Suprapubic skin (tissue), 4 donors: ENCODE data around the gene RHBDL2. TPM values are rescaled to one million over a fixed set of nuclear protein-coding genes. Genes with fewer than 3 reads are reported as not detected.
"Not testable (repeated sequence)": the region's sequence is repeated elsewhere in the genome, so short reads cannot be mapped to it uniquely, and the experiment has no call there.

Source experiments
- DNase-seq, 2 donors: peaks; one replicate each; pipeline ENCODE4 v3.0.0-alpha.2; 2019; ENCODE audit warnings: low spot score in 2 of 2
- H3K27ac ChIP-seq: fragments of 200-600 bp; sonication (generic); one replicate; pipeline ENCODE4 v1.5.1; 2019
- H3K27me3 ChIP-seq: fragments of 200-600 bp; sonication (generic); one replicate; pipeline ENCODE4 v1.5.1; 2019
- H3K36me3 ChIP-seq: fragments of 200-600 bp; sonication (generic); one replicate; pipeline ENCODE4 v1.5.1; 2019
- H3K4me1 ChIP-seq: fragments of 200-600 bp; sonication (generic); one replicate; pipeline ENCODE4 v1.5.1; 2019
- H3K4me3 ChIP-seq: fragments of 200-600 bp; sonication (generic); one replicate; pipeline ENCODE4 v1.5.1; 2019; ENCODE audit warnings: mild to moderate bottlenecking
- H3K9me3 ChIP-seq: fragments of 200-600 bp; sonication (generic); one replicate; pipeline ENCODE4 v1.5.1; 2019
- CTCF ChIP-seq, 2 donors: fragments of 200-600 bp in 1 of 2; fragments of 450-650 bp in 1 of 2; sonication (generic) in 1 of 2; IDR thresholded peaks; one replicate each; pipeline ENCODE4 v1.5.1; 2016 to 2019; ENCODE audit warnings: antibody characterized with exemption in 2 of 2, mild to moderate bottlenecking in 1 of 2, moderate library complexity in 1 of 2
- EP300 ChIP-seq: sonication (generic); formaldehyde crosslinking; IDR thresholded peaks from one replicate; pipeline ENCODE4 v1.6.1; 2017; ENCODE audit warnings: antibody characterized with exemption
- POLR2A ChIP-seq, 2 donors: fragments of 450-650 bp; IDR thresholded peaks; one replicate each; pipeline ENCODE4 v1.6.1; 2017; ENCODE audit warnings: antibody characterized with exemption in 2 of 2, mild to moderate bottlenecking in 2 of 2, moderate library complexity in 2 of 2
- POLR2AphosphoS5 ChIP-seq, 3 donors: sonication (generic); formaldehyde crosslinking; IDR thresholded peaks; one replicate each; pipeline ENCODE4 v1.6.1; 2017; ENCODE audit warnings: antibody characterized with exemption in 3 of 3
- WGBS: methylation state at CpG from one replicate; pipeline ENCODE4 v1.1.5; 2018; 5-methylcytosine and 5-hydroxymethylcytosine counted together
- total RNA-seq, 4 donors: library from RNA; depleted of rRNA; stranded (reverse); fragments of >200 nt; gene quantifications; one replicate each; pipeline ENCODE4 v1.1.0, GENCODE V29; 2016

The RHBDL2 gene
- total RNA-seq, 4 donors from 2014 or later, result 5.9 to 26.6 (median 10.8) TPM

- WGBS, result 77% methylated on average over 1 of the region's 1 CpG
- Histone ChIP-seq H3K4me3 (no peak overlapping the region), H3K27ac (no peak overlapping the region), H3K27me3 (no peaks in the 10 kb centered on the region), H3K4me1 (no peaks in the 10 kb centered on the region), H3K36me3 (peaks cover 93% of the 10 kb centered on the region), H3K9me3 (no peaks in the 10 kb centered on the region)
- no peak for DNase-seq
- no peak for TF ChIP-seq CTCF (IDR thresholded peaks at IDR 0.05)
- no peak for TF ChIP-seq POLR2AphosphoS5 (IDR thresholded peaks at IDR 0.05)
- no peak for TF ChIP-seq EP300
- TF ChIP-seq POLR2A (IDR thresholded peaks at IDR 0.05), result no peak
Measured at GRCh38 chr1:38848071-38848470, 93.6 kb downstream of the RHBDL2 start.

GRCh38 chr1:38846210-38846609, 95.4 kb downstream of the RHBDL2 start:
- Histone ChIP-seq H3K9me3 (no peaks in the 10 kb centered on the region), H3K4me1 (no peaks in the 10 kb centered on the region), H3K36me3 (peaks cover 93% of the 10 kb centered on the region), H3K27ac (no peak overlapping the region), H3K4me3 (no peak overlapping the region), H3K27me3 (no peaks in the 10 kb centered on the region)
- DNase-seq, result no peak
- no peak for TF ChIP-seq CTCF (IDR thresholded peaks at IDR 0.05)
- no peak for TF ChIP-seq POLR2A (IDR thresholded peaks at IDR 0.05)
- no peak for TF ChIP-seq POLR2AphosphoS5 (IDR thresholded peaks at IDR 0.05)
- TF ChIP-seq EP300, result no peak
- WGBS, result 83% methylated on average over 3 of the region's 3 CpGs

GRCh38 chr1:38845088-38845487, 96.5 kb downstream of the RHBDL2 start:
- peaks cover 87% of the 10 kb centered on the region for H3K36me3 ChIP-seq
- H3K27me3 ChIP-seq, DNase-seq, H3K27ac ChIP-seq, H3K9me3 ChIP-seq, H3K4me1 ChIP-seq, H3K4me3 ChIP-seq: not testable (repeated sequence)
- WGBS, result 94% methylated on average over 3 of the region's 3 CpGs

GRCh38 chr1:38840281-38840680, 101.3 kb downstream of the RHBDL2 start:
- H3K4me3 ChIP-seq, result no peak overlapping the region
- no peaks in the 10 kb centered on the region for H3K27me3 ChIP-seq
- H3K4me1 ChIP-seq, result peaks cover 6% of the 10 kb centered on the region
- TF ChIP-seq CTCF (IDR thresholded peaks at IDR 0.05), result no peak
- no peak for TF ChIP-seq EP300
- no peak for TF ChIP-seq POLR2A (IDR thresholded peaks at IDR 0.05)
- TF ChIP-seq POLR2AphosphoS5 (IDR thresholded peaks at IDR 0.05), result no peak
- DNase-seq, result no peak
- H3K36me3 ChIP-seq, result peaks cover 67% of the 10 kb centered on the region
- 50% methylated on average over 2 of the region's 2 CpGs for WGBS
- no peaks in the 10 kb centered on the region for H3K9me3 ChIP-seq
- H3K27ac ChIP-seq, result no peak overlapping the region

GRCh38 chr1:38839363-38839762, 102.3 kb downstream of the RHBDL2 start:
- no peaks in the 10 kb centered on the region for H3K27me3 ChIP-seq
- peaks cover 58% of the 10 kb centered on the region for H3K36me3 ChIP-seq
- no peak overlapping the region for H3K4me3 ChIP-seq
- H3K27ac ChIP-seq, result no peak overlapping the region
- peaks cover 10% of the 10 kb centered on the region for H3K4me1 ChIP-seq
- DNase-seq, result no peak
- TF ChIP-seq EP300, result no peak
- no peak for TF ChIP-seq POLR2AphosphoS5 (IDR thresholded peaks at IDR 0.05)
- TF ChIP-seq CTCF (IDR thresholded peaks at IDR 0.05), result no peak
- no peak for TF ChIP-seq POLR2A (IDR thresholded peaks at IDR 0.05)
- 85% methylated on average over 6 of the region's 9 CpGs for WGBS
- no peaks in the 10 kb centered on the region for H3K9me3 ChIP-seq

- not testable (repeated sequence) for H3K4me1 ChIP-seq, H3K4me3 ChIP-seq, H3K27ac ChIP-seq, H3K27me3 ChIP-seq, H3K9me3 ChIP-seq, DNase-seq
- peaks cover 31% of the 10 kb centered on the region for H3K36me3 ChIP-seq
- WGBS, result 76% methylated on average over 10 of the region's 10 CpGs
Measured at GRCh38 chr1:38836316-38836715, 105.3 kb downstream of the RHBDL2 start.

Other genes with a start within 250 kb of the RHBDL2 start
- gene RRAGC, start 82.1 kb downstream of the RHBDL2 start, total RNA-seq, result 10 to 100 TPM; 18.3 to 25.3 (median 20.4) TPM
- 10 to 100 TPM in 3 of 4 donors, 1 to 10 TPM in 1; 6.9 to 21.2 (median 19.7) TPM for gene MYCBP, start 68.5 kb downstream of the RHBDL2 start, total RNA-seq
- 1 to 10 TPM in 1 of 4 donors, not detected in 3; 1.1 TPM for gene GJA9, start 60.2 kb downstream of the RHBDL2 start, total RNA-seq
- gene AKIRIN1, start 49.4 kb upstream of the RHBDL2 start, total RNA-seq, result 10 to 100 TPM; 26.1 to 34.7 (median 30.4) TPM
- 100 to 1,000 TPM; 314 to 371 (median 352) TPM for gene NDUFS5, start 84.5 kb upstream of the RHBDL2 start, total RNA-seq